GM18951 (cell line): Measurements from ENCODE around the gene SEBOX.

Experiments used
- POLR2A ChIP-seq: IDR thresholded peaks from 4 replicates; pipeline ENCODE4 v1.6.1; 2011; ENCODE audit warnings: mild to moderate bottlenecking; ENCODE audit not compliant: insufficient read length, insufficient read depth; ENCODE audit errors: extremely low read depth
- in situ Hi-C: fragments of 300-500 bp; cut with MboI; formaldehyde crosslinking; loops from one replicate; pipeline ENCODE4 v1.12.0; 2022; ENCODE audit warnings: low sequenced_read_pairs, mixed read lengths, inconsistent platforms; ENCODE audit not compliant: unreplicated experiment

Gene SEBOX

GRCh38 chr17:28368915-28369683 is 4.1 kb upstream of the SEBOX start:
- in situ Hi-C loops: no loop called here
- TF ChIP-seq POLR2A: no peak

- in situ Hi-C loops: no loop called here
- TF ChIP-seq POLR2A: no peak
Observed at GRCh38 chr17:28368306-28368831, 3.4 kb upstream of the SEBOX start.

GRCh38 chr17:28367641-28368305 is 2.8 kb upstream of the SEBOX start:
- no peak for TF ChIP-seq POLR2A
- in situ Hi-C loops: no loop called here

GRCh38 chr17:28366605-28367004 is 1.6 kb upstream of the SEBOX start:
- no peak for TF ChIP-seq POLR2A
- in situ Hi-C loops: no loop called here

GRCh38 chr17:28365487-28365886 is 488 bp upstream of the SEBOX start:
- in situ Hi-C loops: no loop called here

GRCh38 chr17:28363776-28364650 is 986 bp downstream of the SEBOX start:
- in situ Hi-C loops: no loop called here
- TF ChIP-seq POLR2A: no peak

More at GRCh38 chr17:28365487-28365886, 488 bp upstream of the SEBOX start:
- TF ChIP-seq POLR2A: no peak

GRCh38 chr17:28363186-28363585 is 1.8 kb downstream of the SEBOX start:
- in situ Hi-C loops: no loop called here
- no peak for TF ChIP-seq POLR2A

GRCh38 chr17:28357901-28358197 is 7.2 kb downstream of the SEBOX start:
- in situ Hi-C loops: no loop called here
- TF ChIP-seq POLR2A: no peak

- peak; percentile 98 for TF ChIP-seq POLR2A
- in situ Hi-C loops: no loop called here
Observed at GRCh38 chr17:28357061-28357900, 7.7 kb downstream of the SEBOX start, which contains the start of gene POLDIP2. Gene POLDIP2, minus strand, starts transcription at chr17:28357527. Its CDS starts 79 bp downstream, at chr17:28357448.

GRCh38 chr17:28350271-28350670 is 14.7 kb downstream of the SEBOX start:
- TF ChIP-seq POLR2A: no peak
- in situ Hi-C loops: no loop called here

- in situ Hi-C loops: no loop called here
- no peak for TF ChIP-seq POLR2A
Observed at GRCh38 chr17:28348979-28349378, 16.0 kb downstream of the SEBOX start.

GRCh38 chr17:28347261-28347891 is 17.6 kb downstream of the SEBOX start:
- in situ Hi-C loops: no loop called here
- TF ChIP-seq POLR2A: no peak
